GM23248 (cell line): ENCODE results near the gene ISYNA1. TPM values are rescaled to one million over a fixed set of nuclear protein-coding genes. Genes with fewer than 3 reads are reported as not detected.

Experiments used
- DNase-seq: peaks from one replicate; pipeline ENCODE4 v3.0.0-alpha.2; 2015
- H2AFZ ChIP-seq: fragments of 200-600 bp; sonication (generic); 2 replicates; pipeline ENCODE4 v1.6.1; 2016; ENCODE audit warnings: antibody characterized with exemption
- H3F3A ChIP-seq: fragments of 200-600 bp; sonication (generic); 2 replicates; pipeline ENCODE4 v1.6.1; 2016; ENCODE audit warnings: mild to moderate bottlenecking, antibody characterized with exemption, mixed run types; ENCODE audit not compliant: insufficient read depth
- H3K27ac ChIP-seq: fragments of 200-600 bp; sonication (generic); 2 replicates; pipeline ENCODE4 v1.5.1; 2016; ENCODE audit warnings: mild to moderate bottlenecking
- H3K27me3 ChIP-seq: fragments of 200-600 bp; sonication (generic); replicated peaks from 2 replicates; pipeline ENCODE4 v1.6.1; 2016; ENCODE audit warnings: mild to moderate bottlenecking; ENCODE audit not compliant: insufficient read depth
- H3K36me3 ChIP-seq: fragments of 200-600 bp; sonication (generic); 2 replicates; pipeline ENCODE4 v1.6.1; 2016; ENCODE audit warnings: low read depth, mild to moderate bottlenecking
- H3K4me1 ChIP-seq: fragments of 200-600 bp; sonication (generic); 2 replicates; pipeline ENCODE4 v1.6.1; 2016; ENCODE audit warnings: mild to moderate bottlenecking; ENCODE audit not compliant: insufficient read depth
- H3K4me2 ChIP-seq: fragments of 200-600 bp; sonication (generic); one replicate; pipeline ENCODE4 v1.6.1; 2016; ENCODE audit warnings: mild to moderate bottlenecking; ENCODE audit not compliant: unreplicated experiment
- H3K4me3 ChIP-seq: fragments of 200-600 bp; sonication (generic); 2 replicates; pipeline ENCODE4 v1.5.1; 2016; ENCODE audit warnings: mild to moderate bottlenecking
- H3K79me2 ChIP-seq: fragments of 200-600 bp; sonication (generic); 2 replicates; pipeline ENCODE4 v1.6.1; 2016; ENCODE audit warnings: mild to moderate bottlenecking; ENCODE audit not compliant: insufficient read depth
- H3K9ac ChIP-seq: fragments of 200-600 bp; sonication (generic); 2 replicates; pipeline ENCODE4 v1.6.1; 2016; ENCODE audit warnings: mild to moderate bottlenecking
- H3K9me2 ChIP-seq: fragments of 200-600 bp; sonication (generic); 2 replicates; pipeline ENCODE4 v1.6.1; 2016; ENCODE audit warnings: mixed run types, mild to moderate bottlenecking, moderate library complexity; ENCODE audit not compliant: insufficient read depth
- H3K9me3 ChIP-seq: fragments of 200-600 bp; sonication (generic); one replicate; pipeline ENCODE4 v1.6.1; 2017; ENCODE audit warnings: low read depth
- H4K20me1 ChIP-seq: fragments of 200-600 bp; sonication (generic); 2 replicates; pipeline ENCODE4 v1.6.0; 2016; ENCODE audit not compliant: insufficient read depth
- EZH2 ChIP-seq: fragments of 200-600 bp; sonication (generic); IDR thresholded peaks from 2 replicates; pipeline ENCODE4 v1.6.1; 2018; ENCODE audit warnings: antibody characterized with exemption, mild to moderate bottlenecking; ENCODE audit not compliant: insufficient read depth, poor library complexity, severe bottlenecking
- EZH2phosphoT487 ChIP-seq: fragments of 200-600 bp; sonication (generic); IDR thresholded peaks from 2 replicates; pipeline ENCODE4 v1.6.1; 2018; ENCODE audit warnings: antibody characterized with exemption, moderate library complexity, mild to moderate bottlenecking, low read depth; ENCODE audit not compliant: insufficient read depth
- WGBS, 2 experiments: methylation state at CpG; one replicate each; pipeline ENCODE4 v1.1.6; 2015 to 2017; ENCODE audit warnings: low lambda C conversion rate in 2 of 2, low coverage in 1 of 2; ENCODE audit errors: missing lambda C conversion rate in 2 of 2; 5-methylcytosine and 5-hydroxymethylcytosine counted together
- in situ Hi-C: fragments of 300-500 bp; cut with MboI; formaldehyde crosslinking; loops from 2 replicates; pipeline ENCODE4 v1.15.0; 2020
- polyA plus RNA-seq: library from polyadenylated mRNA; unstranded; fragments of >200 nt; fragmentation: Nextera tagmentation; extraction: Ambion mirVana; gene quantifications from 2 replicates; pipeline ENCODE4 v1.2.1, GENCODE V29; 2016
- total RNA-seq: library from RNA; depleted of rRNA; stranded (reverse); fragments of >200 nt; shearing (Covaris generic); gene quantifications from 2 replicates; pipeline ENCODE4 v1.2.3, GENCODE V29; 2014; rRNA removed

The ISYNA1 gene
- total RNA-seq (5.5 and 8.9 TPM in 2 replicates), polyA plus RNA-seq (12.3 and 17.2 TPM in 2 replicates)

GRCh38 chr19:18437491-18438330 is at the start of gene ISYNA1:
Gene ISYNA1, minus strand, starts transcription at chr19:18438133. Its CDS starts 154 bp downstream, at chr19:18437979.
- Histone ChIP-seq H3K27me3 (no peaks in the 10 kb centered on the region), H2AFZ (no peak within 1 kb of the TSS), H3K36me3 (no peaks in the 10 kb centered on the region), H3K9me3 (no peaks in the 10 kb centered on the region), H3K4me1 (no peaks in the 10 kb centered on the region), H3K9ac (peak within 1 kb of the TSS; percentile 36; the same call in 1 of the 2 replicates), H3K4me3 (peak within 1 kb of the TSS; percentile 61), H4K20me1 (no peaks in the 10 kb centered on the region), H3F3A (peaks cover 22% of the 10 kb centered on the region), H3K9me2 (no peaks in the 10 kb centered on the region), H3K27ac (no peak within 1 kb of the TSS), H3K4me2 (peak within 1 kb of the TSS; percentile 57), H3K79me2 (no peaks in the 10 kb centered on the region)
- TF ChIP-seq EZH2: no peak
- no peak for TF ChIP-seq EZH2phosphoT487
- DNase-seq: peak; percentile 69
- in situ Hi-C loops: no loop called here
- 2 to 4% methylated on average over 67 to 98 of the region's 99 CpGs for WGBS, 2 experiments

- DNase-seq: no peak
- WGBS, 2 experiments: 69 to 79% methylated on average over 8 of the region's 8 CpGs
- no peaks in the 10 kb centered on the region for H3K9me2 ChIP-seq
- no peak overlapping the region for H3K4me2 ChIP-seq
- H3K9ac ChIP-seq: peak overlapping the region; percentile 76
- H3F3A ChIP-seq: no peaks in the 10 kb centered on the region; the same call in 1 of the 2 replicates
- in situ Hi-C loops: no loop called here
- H3K27me3 ChIP-seq: no peaks in the 10 kb centered on the region
- peak overlapping the region; percentile 77; the same call in 1 of the 2 replicates for H3K27ac ChIP-seq
- H3K4me3 ChIP-seq: no peak overlapping the region
- peaks cover 100% of the 10 kb centered on the region for H3K79me2 ChIP-seq
- no peak for TF ChIP-seq EZH2
- no peak overlapping the region for H2AFZ ChIP-seq
- no peaks in the 10 kb centered on the region for H4K20me1 ChIP-seq
- no peaks in the 10 kb centered on the region for H3K9me3 ChIP-seq
- H3K36me3 ChIP-seq: no peaks in the 10 kb centered on the region
- H3K4me1 ChIP-seq: peaks cover 28% of the 10 kb centered on the region
Observed at GRCh38 chr19:18486746-18487145, 48.8 kb upstream of the ISYNA1 start.

GRCh38 chr19:18484992-18485391 is 47.1 kb upstream of the ISYNA1 start:
- H4K20me1 ChIP-seq: 0 out of 2 replicates have a peak, but pooled peaks cover 4% of the 10 kb centered on the region
- 88 to 96% methylated on average over 5 of the region's 5 CpGs for WGBS, 2 experiments
- TF ChIP-seq EZH2 (no peak), EZH2phosphoT487 (no peak)

GRCh38 chr19:18483119-18483890 is 45.4 kb upstream of the ISYNA1 start:
- H3K4me1 ChIP-seq: peaks cover 58% of the 10 kb centered on the region
- no peak overlapping the region for H3K4me2 ChIP-seq
- H2AFZ ChIP-seq: no peak overlapping the region
- TF ChIP-seq EZH2 (no peak), EZH2phosphoT487 (no peak)
- WGBS, 2 experiments: 65 to 72% methylated on average over 12 of the region's 12 CpGs
- H3K79me2 ChIP-seq: peaks cover 99% of the 10 kb centered on the region
- no peak overlapping the region for H3K27ac ChIP-seq
- in situ Hi-C loops: no loop called here
- H4K20me1 ChIP-seq: 0 out of 2 replicates have a peak, but pooled peaks cover 4% of the 10 kb centered on the region
- H3K36me3 ChIP-seq: no peaks in the 10 kb centered on the region
- H3F3A ChIP-seq: peaks cover 20% of the 10 kb centered on the region
- no peak overlapping the region for H3K9ac ChIP-seq
- H3K4me3 ChIP-seq: no peak overlapping the region
- H3K27me3 ChIP-seq: no peaks in the 10 kb centered on the region
- no peaks in the 10 kb centered on the region for H3K9me3 ChIP-seq
- H3K9me2 ChIP-seq: no peaks in the 10 kb centered on the region
- DNase-seq: no peak

More at GRCh38 chr19:18484992-18485391, 47.1 kb upstream of the ISYNA1 start:
- H3K9me3 ChIP-seq: no peaks in the 10 kb centered on the region
- no peak overlapping the region for H3K4me2 ChIP-seq
- no peak overlapping the region for H3K4me3 ChIP-seq
- no peak for DNase-seq
- in situ Hi-C loops: no loop called here
- H2AFZ ChIP-seq: no peak overlapping the region
- no peaks in the 10 kb centered on the region for H3K9me2 ChIP-seq
- H3K27ac ChIP-seq: no peak overlapping the region
- no peaks in the 10 kb centered on the region for H3K36me3 ChIP-seq
- peaks cover 44% of the 10 kb centered on the region for H3K4me1 ChIP-seq
- no peaks in the 10 kb centered on the region for H3K27me3 ChIP-seq
- peaks cover 100% of the 10 kb centered on the region for H3K79me2 ChIP-seq
- no peak overlapping the region for H3K9ac ChIP-seq
- peaks cover 11% of the 10 kb centered on the region for H3F3A ChIP-seq
